IMR-90 (cell line): Measurements from ENCODE around the gene BTBD3. TPM values are rescaled to one million over a fixed set of nuclear protein-coding genes. Genes with fewer than 3 reads are reported as not detected.

Source experiments
- ATAC-seq: fragments of 200-7000 bp; cut with Tn5 transposase; 2 replicates; pipeline ENCODE4 v1.9.1; 2020; ENCODE audit warnings: low read depth, mild to moderate bottlenecking, moderate library complexity
- BruUV-seq: library from RNA; stranded (reverse); fragments of 400-500 nt; replicated peaks from 2 replicates; lab custom pipeline; 2021; lab: Mats Ljungman, UMichigan
- CTCF ChIA-PET: fragments of 300-600 bp; formaldehyde crosslinking; extraction: SDS; loops from one replicate; lab custom pipeline; 2021; ENCODE audit warnings: antibody characterized with exemption; lab: Yijun Ruan, JAX
- POLR2A ChIA-PET: fragments of 300-600 bp; sonication (Branson Sonifier 250); formaldehyde crosslinking; loops from one replicate; lab custom pipeline; 2022; ENCODE audit warnings: antibody characterized with exemption; ENCODE audit not compliant: unreplicated experiment; lab: Charles Lee
- DNase-seq: peaks from one replicate; pipeline ENCODE4 v3.0.0; 2013
- H2AFZ ChIP-seq: replicated peaks from 2 replicates; pipeline ENCODE3; 2013; ENCODE audit warnings: low read length, mild to moderate bottlenecking; ENCODE audit not compliant: poor library complexity
- H2AK5ac ChIP-seq: 2 replicates; pipeline ENCODE4 v1.6.1; 2013; ENCODE audit warnings: low read depth, low read length, inconsistent platforms
- H2AK9ac ChIP-seq: replicated peaks from 2 replicates; pipeline ENCODE3; 2013; ENCODE audit warnings: mild to moderate bottlenecking, low read depth, low read length, moderate library complexity; ENCODE audit not compliant: poor library complexity
- H2BK120ac ChIP-seq: 2 replicates; pipeline ENCODE4 v1.6.1; 2013; ENCODE audit warnings: low read depth, low read length, inconsistent platforms
- H2BK15ac ChIP-seq: 3 replicates; pipeline ENCODE4 v1.6.1; 2013; ENCODE audit warnings: low read depth, low read length, inconsistent platforms
- H2BK20ac ChIP-seq: 2 replicates; pipeline ENCODE4 v1.6.1; 2013; ENCODE audit warnings: low read depth, mild to moderate bottlenecking, inconsistent platforms, low read length, moderate library complexity
- H2BK5ac ChIP-seq: 2 replicates; pipeline ENCODE4 v1.6.1; 2013; ENCODE audit warnings: mild to moderate bottlenecking, low read depth, low read length, inconsistent platforms; ENCODE audit not compliant: poor library complexity, severe bottlenecking
- H3K14ac ChIP-seq: replicated peaks from 2 replicates; pipeline ENCODE4 v1.6.1; 2013; ENCODE audit warnings: low read depth, low read length, inconsistent platforms
- H3K18ac ChIP-seq: 2 replicates; pipeline ENCODE4 v1.6.1; 2013; ENCODE audit warnings: low read depth, low read length, control low read depth
- H3K23ac ChIP-seq: 2 replicates; pipeline ENCODE4 v1.6.1; 2013; ENCODE audit warnings: low read depth, low read length, inconsistent platforms
- H3K27ac ChIP-seq: 2 replicates; pipeline ENCODE4 v1.5.1; 2013; ENCODE audit warnings: mild to moderate bottlenecking, control low read depth, low read length; ENCODE audit not compliant: insufficient read depth
- H3K27me3 ChIP-seq: 2 replicates; pipeline ENCODE4 v1.6.1; 2013; ENCODE audit warnings: low read length; ENCODE audit not compliant: control insufficient read depth, insufficient read depth
- H3K36me3 ChIP-seq: 2 replicates; pipeline ENCODE4 v1.6.1; 2013; ENCODE audit warnings: low read length, mixed read lengths; ENCODE audit not compliant: control insufficient read depth, insufficient read depth
- H3K4ac ChIP-seq: 2 replicates; pipeline ENCODE4 v1.6.1; 2013; ENCODE audit warnings: low read depth, low read length, inconsistent platforms
- H3K4me1 ChIP-seq: 2 replicates; pipeline ENCODE4 v1.6.1; 2013; ENCODE audit warnings: low read length, mixed read lengths; ENCODE audit not compliant: control insufficient read depth, insufficient read depth
- H3K4me2 ChIP-seq: 2 replicates; pipeline ENCODE4 v1.6.1; 2013; ENCODE audit warnings: low read depth, mild to moderate bottlenecking, control low read depth, low read length, moderate library complexity
- H3K4me3 ChIP-seq: 2 replicates; pipeline ENCODE4 v1.5.1; 2013; ENCODE audit warnings: low read depth, mild to moderate bottlenecking, control low read depth, low read length, moderate library complexity; ENCODE audit not compliant: insufficient read depth
- H3K56ac ChIP-seq: 2 replicates; pipeline ENCODE4 v1.6.1; 2013; ENCODE audit warnings: low read length, inconsistent platforms; ENCODE audit not compliant: insufficient read depth; ENCODE audit errors: extremely low read depth
- H3K79me1 ChIP-seq, 2 experiments: 2 replicates each; pipeline ENCODE4 v1.6.1; 2013; ENCODE audit warnings: low read length in 2 of 2, inconsistent platforms in 1 of 2, low read depth in 1 of 2
- H3K9ac ChIP-seq: 2 replicates; pipeline ENCODE4 v1.6.1; 2013; ENCODE audit warnings: low read depth, low read length, control low read depth
- H3K9me1 ChIP-seq: 2 replicates; pipeline ENCODE4 v1.6.1; 2013; ENCODE audit warnings: low read length, inconsistent platforms; ENCODE audit not compliant: insufficient read depth
- H3K9me3 ChIP-seq: 2 replicates; pipeline ENCODE4 v1.6.1; 2013; ENCODE audit warnings: low read length; ENCODE audit not compliant: control insufficient read depth, insufficient read depth
- H4K20me1 ChIP-seq: 2 replicates; pipeline ENCODE4 v1.6.1; 2013; ENCODE audit warnings: low read length, inconsistent platforms; ENCODE audit not compliant: insufficient read depth
- H4K5ac ChIP-seq: 2 replicates; pipeline ENCODE4 v1.6.1; 2013; ENCODE audit warnings: mild to moderate bottlenecking, low read depth, low read length, control low read depth
- H4K8ac ChIP-seq, 2 experiments: 2 replicates each; pipeline ENCODE4 v1.6.1; 2013; ENCODE audit warnings: low read depth in 2 of 2, low read length in 2 of 2, control low read depth in 1 of 2, inconsistent platforms in 1 of 2
- H4K91ac ChIP-seq: 2 replicates; pipeline ENCODE4 v1.6.1; 2013; ENCODE audit warnings: low read depth, low read length, inconsistent platforms; ENCODE audit not compliant: insufficient read depth
- BHLHE40 ChIP-seq: fragments of 150-350 bp; IDR thresholded peaks from 2 replicates; pipeline ENCODE4 v1.6.1; 2016; ENCODE audit warnings: mild to moderate bottlenecking, low read depth, low read length
- CEBPB ChIP-seq: IDR thresholded peaks from 2 replicates; pipeline ENCODE4 v1.6.1; 2012; ENCODE audit warnings: low read depth, low read length, improper control_type of control experiment
- CHD1 ChIP-seq: IDR thresholded peaks from 2 replicates; pipeline ENCODE4 v1.6.1; 2012; ENCODE audit warnings: low read depth, low read length, improper control_type of control experiment
- CTCF ChIP-seq: conservative IDR thresholded peaks from 2 replicates; pipeline ENCODE4 v1.5.1; 2012; ENCODE audit warnings: mild to moderate bottlenecking, low read depth, low read length, improper control_type of control experiment
- ELK1 ChIP-seq: fragments of 150-350 bp; IDR thresholded peaks from 2 replicates; pipeline ENCODE4 v1.6.1; 2016; ENCODE audit warnings: low read depth, mild to moderate bottlenecking, low read length, moderate library complexity, borderline replicate concordance
- FOS ChIP-seq: fragments of 150-350 bp; IDR thresholded peaks from 2 replicates; pipeline ENCODE4 v1.6.1; 2016; ENCODE audit warnings: low read depth, low read length
- MAFK ChIP-seq: IDR thresholded peaks from 2 replicates; pipeline ENCODE4 v1.6.1; 2012; ENCODE audit warnings: low read depth, low read length, improper control_type of control experiment
- MAZ ChIP-seq: IDR thresholded peaks from 2 replicates; pipeline ENCODE4 v1.6.1; 2012; ENCODE audit warnings: low read depth, mild to moderate bottlenecking, low read length, improper control_type of control experiment, moderate library complexity, borderline replicate concordance
- MXI1 ChIP-seq: IDR thresholded peaks from 2 replicates; pipeline ENCODE4 v1.6.1; 2012; ENCODE audit warnings: low read depth, mild to moderate bottlenecking, low read length, moderate library complexity, borderline replicate concordance
- NFE2L2 ChIP-seq: fragments of 150-350 bp; IDR thresholded peaks from 2 replicates; pipeline ENCODE4 v1.6.1; 2016; ENCODE audit warnings: low read depth, mild to moderate bottlenecking, low read length
- POLR2A ChIP-seq: IDR thresholded peaks from 2 replicates; pipeline ENCODE4 v1.6.1; 2012; ENCODE audit warnings: mild to moderate bottlenecking, low read depth, low read length
- RAD21 ChIP-seq: IDR thresholded peaks from 2 replicates; pipeline ENCODE4 v1.6.1; 2012; ENCODE audit warnings: low read length, improper control_type of control experiment
- RCOR1 ChIP-seq: IDR thresholded peaks from 2 replicates; pipeline ENCODE4 v1.6.1; 2012; ENCODE audit warnings: mild to moderate bottlenecking, low read length, improper control_type of control experiment; ENCODE audit not compliant: insufficient replicate concordance
- RFX5 ChIP-seq: IDR thresholded peaks from 2 replicates; pipeline ENCODE4 v1.8.0; 2012; ENCODE audit warnings: low read depth, mild to moderate bottlenecking, low read length, moderate library complexity
- SMC3 ChIP-seq: fragments of 150-350 bp; IDR thresholded peaks from 2 replicates; pipeline ENCODE4 v1.6.1; 2016; ENCODE audit warnings: low read depth, mild to moderate bottlenecking, antibody characterized with exemption, low read length, moderate library complexity
- USF2 ChIP-seq: fragments of 150-350 bp; IDR thresholded peaks from 2 replicates; pipeline ENCODE4 v1.6.1; 2017; ENCODE audit warnings: mild to moderate bottlenecking, antibody characterized with exemption, low read length, low read depth
- WGBS, 2 experiments: methylation state at CpG; one replicate each; pipeline versions ENCODE4 v1.1.5 to v1.1.7; 2013; ENCODE audit warnings: missing lambda C conversion rate in 2 of 2; ENCODE audit not compliant: insufficient read length in 1 of 2; ENCODE audit errors: extremely low coverage in 2 of 2; 5-methylcytosine and 5-hydroxymethylcytosine counted together
- dilution Hi-C: fragments of 300-500 bp; cut with HindIII; formaldehyde crosslinking; loops from one replicate; pipeline ENCODE4 v1.14.3; 2018; ENCODE audit warnings: low sequenced_read_pairs; ENCODE audit not compliant: unreplicated experiment
- in situ Hi-C: fragments of 300-500 bp; cut with MboI; formaldehyde crosslinking; loops from 3 replicates; pipeline ENCODE4 v1.14.3; 2019; ENCODE audit warnings: low sequenced_read_pairs, inconsistent platforms, mixed read lengths
- intact Hi-C: fragments of 100-400 bp; cut with micrococcal nuclease; formaldehyde crosslinking; loops from 2 replicates; pipeline ENCODE4 v1.10.0; 2022
- polyA plus RNA-seq, 3 experiments: library from polyadenylated mRNA; depleted of rRNA; stranded (reverse); fragments of >200 nt; gene quantifications; 2 replicates each; pipeline ENCODE4 v1.2.3, GENCODE V29; 2012; ENCODE audit warnings: low replicate concordance in 1 of 3
- total RNA-seq: library from RNA; depleted of rRNA; stranded (reverse); fragments of >200 nt; gene quantifications from 2 replicates; pipeline ENCODE4 v1.2.3, GENCODE V29; 2012

BTBD3 gene
- total and polyA plus RNA-seq, 2 of the 4 experiments (the other 2 are of a cell fraction) = 22.7 to 44.6 TPM

GRCh38 chr20:11918391-11918845, 725 bp downstream of the BTBD3 start:
- Histone ChIP-seq H2AFZ (no peak overlapping the region), H3K18ac (peak overlapping the region; percentile 64; the same call in 1 of the 2 replicates), H2AK5ac (no peak overlapping the region), H3K9me1 (peaks cover 8% of the 10 kb centered on the region; the same call in 1 of the 2 replicates), H2BK20ac (no peak overlapping the region), H2BK15ac (no peak overlapping the region), H3K27ac (peak overlapping the region; percentile 29; the same call in 1 of the 2 replicates), H2AK9ac (no peak overlapping the region), H2BK5ac (no peak overlapping the region), H3K36me3 (peaks cover 12% of the 10 kb centered on the region), H4K8ac (0 out of 4 replicates have a peak overlapping the region, but pooled peaks of 1 of the 2 experiments have one; percentile 10), H3K9ac (peak overlapping the region; percentile 29), H3K23ac (peak overlapping the region; percentile 39; the same call in 1 of the 2 replicates), H3K56ac (no peak overlapping the region), H4K5ac (peak overlapping the region; percentile 63), H4K20me1 (peaks cover 5% of the 10 kb centered on the region; the same call in 1 of the 2 replicates), H3K4me3 (peak overlapping the region; percentile 45), H3K4me2 (peak overlapping the region; percentile 94), H3K9me3 (no peaks in the 10 kb centered on the region), H3K14ac (peak overlapping the region; percentile 14; the same call in 1 of the 2 replicates), H4K91ac (no peak overlapping the region), H3K4ac (peak overlapping the region; percentile 5; the same call in 1 of the 2 replicates), H3K27me3 (no peaks in the 10 kb centered on the region), H3K4me1 (peaks cover 8% of the 10 kb centered on the region), H3K79me1 (peaks cover 24 to 52% of the 10 kb centered on the region in 2 experiments; a peak in 3 of 4 replicates), H2BK120ac (no peak overlapping the region)
- peak; percentile 21 for ATAC-seq
- POLR2A ChIA-PET = interaction anchor here (0.5 to 0.7 kb wide), 2 partner anchors 112 to 179 kb away, joined by 3 to 4 read pairs; no protein-coding TSS in a partner anchor
- intact Hi-C loops (loop anchor here (2.0 to 5.0 kb wide), 2 partner anchors 201 to 242 kb away; no protein-coding TSS in a partner anchor), in situ Hi-C loops (no loop called here), dilution Hi-C loops (no loop called here)
- TF ChIP-seq MAZ (no peak), RAD21 (no peak), USF2 (no peak), MXI1 (no peak), FOS (no peak), POLR2A (no peak), CTCF (no peak), NFE2L2 (no peak), CEBPB (no peak), BHLHE40 (no peak), MAFK (no peak), ELK1 (no peak), CHD1 (no peak), RCOR1 (no peak), RFX5 (no peak), SMC3 (no peak)
- CTCF ChIA-PET = no interaction called here
- no CpG with 5 or more reads among the region's 5 CpGs for WGBS, 2 experiments
- no TSS peak for BruUV-seq
- no peak for DNase-seq
